NK-92 treated with Interleukin-12 subunit alpha and Interleukin-12 subunit beta, amount 100 ng/mL, for 24 hours (cell line): ENCODE measurements around the gene HDDC3.
"Not testable (repeated sequence)": the region's sequence is repeated elsewhere in the genome, so short reads cannot be mapped to it uniquely, and the experiment has no call there.

ENCODE experiments used
- DNase-seq: peaks from one replicate; lab custom pipeline; 2025; lab: John Stamatoyannopoulos, UW

The HDDC3 gene

DNA sequence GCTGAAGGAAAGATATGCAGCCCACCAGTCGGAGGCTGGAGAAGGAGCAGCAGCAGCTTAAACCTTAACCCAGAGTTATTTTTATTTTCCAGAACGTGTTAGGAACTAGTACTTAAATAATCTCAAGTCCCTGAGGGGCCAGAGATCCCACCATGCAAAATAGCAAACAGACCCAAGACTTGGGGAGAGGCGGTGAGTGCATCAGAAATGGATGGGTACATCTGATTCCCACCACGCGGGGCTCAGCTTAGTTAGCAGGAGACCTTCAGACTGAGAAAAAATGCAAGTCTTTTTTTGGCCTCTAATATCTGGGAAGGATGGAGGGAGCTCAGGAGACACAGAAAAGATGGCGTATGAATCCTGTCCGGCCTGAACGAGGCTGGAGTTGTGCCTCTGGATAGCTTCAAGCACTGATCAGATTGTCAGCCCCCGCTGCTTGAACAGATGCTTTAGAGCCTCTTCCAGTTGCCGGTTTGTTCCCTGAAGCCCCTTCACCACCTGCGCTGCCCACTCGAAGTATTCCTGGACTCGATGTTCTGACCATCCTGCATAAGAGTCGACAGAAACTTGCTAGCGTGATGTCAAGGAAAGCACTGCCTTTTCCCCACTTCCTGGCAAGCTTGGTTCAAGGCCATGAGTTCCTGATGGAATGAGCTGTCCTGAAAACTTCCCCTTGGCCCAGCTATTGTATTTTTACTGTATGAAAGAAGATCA, 1.3 kb downstream of the HDDC3 start:
- DNase-seq, result no peak

DNA sequence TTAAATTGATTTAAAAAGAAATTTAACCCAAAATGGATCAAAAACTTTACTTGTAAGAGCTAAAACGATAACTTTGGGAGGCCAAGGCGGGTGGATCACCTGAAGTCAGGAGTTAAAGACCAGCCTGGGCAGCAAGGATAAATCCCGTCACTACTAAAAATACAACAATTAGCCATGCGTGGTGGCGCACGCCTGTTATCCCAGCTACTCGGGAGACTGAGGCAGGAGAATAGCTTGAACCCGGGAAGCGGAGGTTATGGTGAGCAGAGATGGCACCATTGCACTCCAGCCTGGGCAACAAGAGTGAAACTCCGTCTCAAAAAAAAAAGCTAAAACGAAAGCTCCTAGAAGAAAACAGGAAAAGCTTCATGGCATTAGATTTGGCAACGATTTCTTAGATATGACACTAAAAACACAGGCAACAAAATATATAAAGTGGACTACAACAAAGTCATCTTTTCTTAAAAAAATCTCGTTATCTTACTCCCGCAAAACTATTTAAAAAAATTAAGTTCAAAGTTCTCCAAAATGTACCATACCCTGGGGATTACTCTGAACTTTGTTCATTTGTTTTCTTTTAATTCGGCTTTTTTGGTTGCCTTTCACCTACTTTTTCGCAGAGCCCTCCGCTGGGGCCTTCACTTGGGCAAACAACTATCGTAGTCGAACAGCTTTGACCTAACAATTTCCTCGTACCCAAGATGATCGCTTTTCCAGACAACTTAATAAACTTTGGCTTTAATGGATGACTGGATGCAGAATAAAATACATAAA, 2.9 kb downstream of the HDDC3 start:
- no peak for DNase-seq

DNA sequence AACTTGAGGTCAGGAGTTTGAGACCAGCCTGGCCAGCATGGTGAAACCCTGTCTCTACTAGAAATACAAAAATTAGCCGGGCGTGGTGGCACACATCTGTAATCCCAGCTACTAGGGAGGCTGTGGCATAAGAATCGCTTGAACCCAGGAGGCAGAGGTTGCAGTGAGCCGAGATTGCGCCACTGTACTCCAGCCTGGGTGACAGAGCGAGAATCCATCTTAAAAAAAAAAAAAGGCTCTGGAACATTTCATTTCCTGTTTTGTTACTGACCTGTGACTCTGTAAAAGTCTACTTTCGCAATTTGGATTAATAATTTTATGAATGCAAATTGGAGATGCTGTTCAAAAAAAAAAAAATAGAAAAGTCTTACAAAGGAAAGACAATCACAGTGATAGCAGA, 4.2 kb downstream of the HDDC3 start:
- DNase-seq, result not testable (repeated sequence)

GRCh38 chr15:90926766-90927165, 5.6 kb downstream of the HDDC3 start:
- DNase-seq, result not testable (repeated sequence)

- DNase-seq, result no peak
Measured at GRCh38 chr15:90924375-90924774, 8.0 kb downstream of the HDDC3 start.

DNA sequence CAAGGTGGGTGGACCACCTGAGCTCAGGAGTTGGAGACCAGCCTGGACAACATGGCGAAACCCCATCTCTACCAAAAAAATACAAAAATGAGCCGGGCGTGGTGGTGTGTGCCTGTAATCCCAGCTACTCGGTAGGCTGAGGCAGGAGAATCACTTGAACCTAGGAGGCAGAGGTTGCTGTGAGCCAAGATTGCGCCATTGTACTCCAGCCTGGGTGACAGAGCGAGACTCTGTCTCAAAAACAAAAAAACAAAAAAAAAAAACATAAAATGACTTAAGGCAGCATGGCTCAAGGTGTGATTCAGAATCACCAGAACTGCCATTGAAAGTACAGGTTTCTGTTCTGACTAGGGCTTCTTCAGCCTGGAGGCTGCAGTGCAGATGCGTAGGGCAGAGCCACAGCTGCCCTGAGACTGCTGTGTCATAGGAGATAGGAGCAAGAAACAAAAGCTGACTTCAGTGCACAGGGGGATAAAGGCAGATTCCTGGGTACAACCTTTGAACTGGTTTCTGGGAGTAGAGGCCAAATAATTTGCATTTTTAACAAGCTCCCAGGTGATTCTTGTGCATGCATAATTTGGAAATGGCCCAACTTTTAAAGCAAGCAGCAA, 9.5 kb downstream of the HDDC3 start:
- DNase-seq, result not testable (repeated sequence)

DNA sequence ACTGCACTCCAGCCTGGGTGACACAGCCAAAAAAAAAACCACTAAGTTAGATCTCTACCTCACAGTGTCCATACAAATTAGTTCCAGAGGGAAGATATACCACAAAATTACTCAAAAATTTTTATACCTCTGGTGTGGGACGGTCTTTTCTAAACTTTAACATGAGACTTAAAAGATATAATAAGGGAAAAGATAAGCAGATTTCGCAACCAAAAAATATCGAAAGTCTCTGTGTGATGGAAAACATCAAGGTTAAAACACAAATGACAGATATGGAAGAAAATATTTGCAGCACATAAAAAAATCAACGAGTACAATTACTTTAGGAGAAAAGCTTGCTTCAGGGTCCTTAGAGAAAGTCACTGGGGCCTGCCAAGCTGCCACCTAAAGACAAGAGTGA, 10.5 kb downstream of the HDDC3 start:
- no peak for DNase-seq

DNA sequence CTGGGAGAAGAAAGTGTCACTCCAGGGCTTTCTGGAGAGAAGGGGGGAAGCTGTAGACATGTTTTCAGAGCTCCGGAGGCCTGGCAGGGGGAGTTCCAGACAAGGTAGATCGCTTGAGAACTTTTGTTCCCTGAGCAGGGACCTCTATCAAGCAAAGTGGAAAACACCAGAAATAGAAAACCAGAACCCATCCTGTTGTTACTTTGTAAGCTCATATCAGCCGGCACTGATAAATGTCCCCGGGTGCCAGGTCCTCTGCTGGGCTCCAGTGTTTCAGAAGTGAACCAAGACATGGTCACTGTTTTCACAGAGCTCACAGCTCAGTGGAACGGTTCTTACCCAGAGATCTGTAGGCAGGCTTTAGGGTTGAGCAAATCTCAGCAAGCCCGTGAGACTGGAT, 13.5 kb downstream of the HDDC3 start:
- no peak for DNase-seq

DNA sequence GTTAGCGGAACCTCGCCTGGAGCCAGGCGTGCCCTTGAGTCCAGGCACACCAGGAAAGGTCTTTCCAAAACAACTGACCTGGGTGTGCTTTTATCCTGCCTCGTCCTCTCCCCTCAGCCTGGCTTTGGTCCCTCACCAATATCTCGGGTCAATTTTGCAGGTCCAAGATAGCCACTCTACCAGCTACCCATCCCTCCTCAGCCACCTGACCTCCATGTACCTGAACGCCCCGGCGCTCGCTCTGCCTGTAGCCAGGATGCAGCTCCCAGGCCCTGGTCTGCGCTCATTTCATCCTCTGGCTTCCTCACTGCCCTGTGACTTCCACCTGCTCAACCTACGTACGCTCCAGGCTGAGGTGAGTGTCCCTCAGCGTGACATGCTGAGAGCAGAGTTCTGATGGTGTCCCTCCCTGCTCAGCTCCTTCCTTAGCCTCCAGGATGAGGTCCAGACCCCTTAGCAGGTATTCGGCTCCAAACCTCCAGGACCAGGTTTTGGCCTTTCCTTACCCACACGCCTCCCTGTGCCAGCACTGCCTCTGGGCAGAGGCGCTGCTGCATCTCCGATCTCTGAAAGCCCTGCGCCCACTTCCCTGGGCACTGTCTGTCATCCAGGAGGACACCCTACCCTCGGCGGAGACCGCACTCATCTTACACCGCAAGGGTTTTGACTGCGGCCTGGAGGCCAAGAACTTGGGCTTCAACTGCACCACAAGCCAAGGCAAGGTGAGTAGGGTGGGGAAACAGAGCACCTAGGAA, 14.1 kb downstream of the HDDC3 start:
- DNase-seq, result no peak

DNA sequence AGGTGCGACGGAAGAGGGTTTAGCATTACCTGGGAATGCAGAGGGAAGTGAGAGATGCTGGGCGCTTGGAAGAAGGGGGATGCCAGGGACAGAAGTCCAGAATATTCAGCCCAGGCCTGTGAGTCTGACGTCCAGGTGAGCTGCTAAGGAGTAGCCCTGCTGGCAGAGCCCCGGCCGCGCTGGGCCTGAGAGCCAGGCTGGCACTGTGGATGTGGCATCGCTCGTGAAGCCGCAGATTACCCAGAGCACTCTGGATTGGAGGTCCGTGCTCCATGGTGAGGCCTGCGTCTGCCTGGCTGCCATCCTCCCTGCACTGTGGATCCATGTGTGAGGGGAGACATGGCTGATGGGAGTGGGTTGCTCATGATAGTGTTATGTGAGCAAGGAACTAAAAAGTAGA, 14.8 kb downstream of the HDDC3 start:
- DNase-seq, result no peak

DNA sequence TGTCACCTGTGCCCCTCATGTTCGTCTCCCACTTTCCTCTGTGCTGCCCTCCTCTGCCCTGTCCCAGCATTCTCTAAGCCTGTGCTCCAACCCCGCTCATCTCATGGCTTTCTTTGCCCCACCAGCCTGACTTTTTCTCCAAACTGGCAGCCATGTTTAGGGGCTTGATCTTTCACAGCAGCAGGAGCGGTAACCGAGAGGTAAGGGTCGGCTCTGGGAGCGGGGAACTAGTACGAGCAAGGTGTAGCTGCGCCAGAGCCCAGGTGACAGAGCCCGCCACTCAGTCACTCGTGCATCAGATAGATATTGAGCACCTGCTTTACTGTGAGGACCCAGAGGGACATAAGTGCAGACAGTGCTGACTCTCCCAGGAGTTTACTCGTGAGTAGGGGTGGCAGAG, 15.9 kb downstream of the HDDC3 start:
- DNase-seq, result no peak

DNA sequence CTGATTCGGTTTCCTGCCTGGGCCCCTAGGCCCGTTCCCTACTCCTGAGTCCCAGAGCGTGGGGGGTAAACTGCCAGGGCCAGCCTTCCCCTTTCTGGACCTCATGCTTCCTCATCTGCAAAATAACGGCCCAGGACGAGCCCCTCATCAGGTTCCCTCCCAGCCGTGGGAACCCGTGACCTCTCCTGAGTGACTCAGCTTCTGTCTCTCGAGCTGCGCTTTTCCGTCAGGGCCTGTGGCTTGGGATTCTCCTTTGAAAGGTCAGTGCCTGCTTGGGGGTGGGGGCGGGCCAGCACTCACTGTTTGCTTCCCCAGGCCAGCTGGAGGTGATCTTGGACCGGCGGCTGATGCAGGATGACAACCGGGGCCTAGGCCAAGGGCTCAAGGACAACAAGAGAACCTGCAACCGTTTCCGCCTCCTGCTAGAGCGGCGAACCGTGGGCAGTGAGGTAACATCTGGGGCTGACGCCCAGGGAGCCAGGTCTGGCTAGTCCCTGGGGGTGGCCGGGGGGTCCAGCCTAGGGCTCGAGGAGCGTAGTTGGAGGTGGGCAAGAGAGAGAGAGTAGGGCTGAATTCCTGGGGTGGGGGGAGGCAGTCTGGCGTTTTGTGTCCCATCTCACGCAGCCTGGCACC, 16.4 kb downstream of the HDDC3 start:
- DNase-seq, result no peak

DNA sequence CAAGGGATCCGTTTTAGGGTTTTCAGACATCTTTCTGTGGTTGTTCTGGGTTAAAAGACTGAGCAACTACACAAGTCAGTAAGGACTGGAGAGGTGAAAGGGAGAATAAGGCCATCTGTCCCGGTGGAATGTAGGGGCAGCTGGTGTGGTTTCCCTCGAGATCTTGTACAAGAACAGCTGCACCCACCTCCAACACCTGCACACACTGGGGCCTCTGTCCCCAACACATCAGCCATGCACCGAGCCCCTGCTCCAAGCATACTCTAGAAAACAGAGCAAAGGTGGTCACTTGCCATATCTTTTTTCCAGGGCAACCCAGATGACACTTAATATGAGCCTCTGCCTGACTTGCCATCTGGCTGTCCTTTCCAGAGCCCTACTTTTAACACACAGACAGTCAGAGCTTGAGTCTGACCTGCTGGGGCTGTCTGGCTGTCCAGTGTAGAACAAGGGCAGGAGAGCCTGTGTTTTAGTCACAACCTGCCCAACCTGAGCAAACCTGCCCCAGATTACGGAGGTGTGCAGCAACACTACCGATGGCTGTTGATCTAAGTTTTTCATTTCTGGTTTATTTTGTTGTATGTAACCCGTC, 17.0 kb downstream of the HDDC3 start:
- DNase-seq, result no peak

GRCh38 chr15:90914305-90915080, 17.9 kb downstream of the HDDC3 start:
- DNase-seq, result no peak

GRCh38 chr15:90913398-90913944, 18.9 kb downstream of the HDDC3 start:
- no peak for DNase-seq

DNA sequence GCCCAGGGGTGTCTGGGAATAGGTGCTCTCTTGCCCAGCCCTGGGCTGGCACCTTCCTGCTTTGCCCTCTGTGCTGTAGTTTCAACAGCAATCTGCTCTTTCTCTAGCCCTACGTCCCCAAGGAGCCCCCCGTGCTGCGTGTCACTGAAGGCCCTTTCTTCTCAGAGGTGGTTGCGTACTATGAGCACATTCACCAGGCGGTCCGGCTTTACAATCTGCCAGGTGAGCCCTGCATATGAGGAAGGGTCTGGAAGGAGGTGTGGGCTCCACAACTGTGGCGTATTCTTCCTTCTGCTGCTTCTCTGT, 19.6 kb downstream of the HDDC3 start:
- no peak for DNase-seq

- no peak for DNase-seq
Measured at GRCh38 chr15:90911906-90912769, 20.2 kb downstream of the HDDC3 start.

DNA sequence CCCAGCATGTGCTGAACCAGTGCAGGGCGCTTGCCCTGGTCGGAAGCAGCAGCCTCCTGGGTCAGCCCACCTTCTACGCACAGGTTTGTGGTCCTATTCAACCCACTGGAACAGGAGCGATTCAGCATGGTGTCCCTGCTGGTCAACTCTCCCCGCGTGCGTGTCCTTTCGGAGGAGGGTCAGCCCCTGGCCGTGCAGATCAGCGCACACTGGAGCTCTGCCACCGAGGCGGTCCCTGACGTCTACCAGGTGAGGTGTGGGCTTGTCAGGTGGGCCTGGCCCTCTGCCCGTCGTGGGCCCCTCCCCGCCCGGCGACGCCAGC, 21.1 kb downstream of the HDDC3 start:
- no peak for DNase-seq

GRCh38 chr15:90910441-90911301, 21.7 kb downstream of the HDDC3 start:
- DNase-seq, result no peak
